Astrocyte (in vitro differentiated cells and primary cell): ENCODE results near the gene PEX3.
"Not testable (repeated sequence)": the region's sequence is repeated elsewhere in the genome, so short reads cannot be mapped to it uniquely, and the experiment has no call there.

Experiments
- CTCF ChIP-seq: IDR thresholded peaks from 2 replicates; pipeline ENCODE4 v1.5.1; 2011; ENCODE audit warnings: low read depth, mild to moderate bottlenecking, inconsistent platforms, low read length, moderate library complexity; ENCODE audit not compliant: insufficient read depth
- EZH2 ChIP-seq: IDR thresholded peaks from 2 replicates; pipeline ENCODE4 v1.6.1; 2012; ENCODE audit warnings: mild to moderate bottlenecking, low read length, inconsistent platforms; ENCODE audit not compliant: insufficient read depth

- TF ChIP-seq CTCF, EZH2: not testable (repeated sequence)
These were observed 18.2 kb downstream of the PEX3 start for GRCh38 chr6:143468823-143469222.
